ENCODE results near the gene MT1HL1. TPM values are rescaled to one million over a fixed set of nuclear protein-coding genes. Genes with fewer than 3 reads are reported as not detected.

The MT1HL1 gene
- total and polyA plus RNA-seq, 8 donors: not detected

GRCh38 chr1:237035759-237036158, 31.5 kb upstream of the MT1HL1 start:
- 90 to 100% (median 97%) methylated on average over 1 of the region's 1 CpG for WGBS, 5 donors
- no peak for DNase-seq
- Histone ChIP-seq H3K4me3 (no peak overlapping the region), H3K36me3 (no peaks in the 10 kb centered on the region), H3K27ac (no peak overlapping the region), H3K4me1 (peaks cover 0 to 13% (median 3%) of the 10 kb centered on the region in 4 donors), H3K9me3 (no peaks in the 10 kb centered on the region), H3K27me3 (peaks cover 0 to 4% (median 4%) of the 10 kb centered on the region in 3 donors)
- intact Hi-C loops (cut with DNase I; ENCODE audit: low total_unique reads): no loop called here
- TF ChIP-seq POLR2A (IDR thresholded peaks at IDR 0.05) (no peak), CTCF (IDR thresholded peaks at IDR 0.05) (no peak), EP300 (IDR thresholded peaks at IDR 0.05) (no peak), POLR2AphosphoS5 (IDR thresholded peaks at IDR 0.05) (no peak)

- Histone ChIP-seq H3K36me3 (no peaks in the 10 kb centered on the region), H3K9me3 (no peaks in the 10 kb centered on the region), H3K4me1 (peaks cover 0 to 21% (median 3%) of the 10 kb centered on the region in 4 donors), H3K4me3 (no peak overlapping the region), H3K27me3 (peaks cover 0 to 4% (median 0%) of the 10 kb centered on the region in 3 donors), H3K27ac (no peak overlapping the region)
- intact Hi-C loops (cut with DNase I; ENCODE audit: low total_unique reads): no loop called here
- no peak for DNase-seq
- WGBS, 5 donors: 56 to 81% (median 74%) methylated on average over 4 of the region's 4 CpGs
- TF ChIP-seq POLR2AphosphoS5 (IDR thresholded peaks at IDR 0.05) (no peak), EP300 (IDR thresholded peaks at IDR 0.05) (no peak), CTCF (IDR thresholded peaks at IDR 0.05) (no peak), POLR2A (IDR thresholded peaks at IDR 0.05) (no peak)
These were observed 29.6 kb upstream of the MT1HL1 start for GRCh38 chr1:237033804-237034203.

- H3K36me3 ChIP-seq: no peaks in the 10 kb centered on the region
- no peaks in the 10 kb centered on the region for H3K9me3 ChIP-seq
- 87 to 96% (median 94%) methylated on average over 4 of the region's 4 CpGs for WGBS, 5 donors
- H3K27me3 ChIP-seq: peaks cover 0 to 4% (median 0%) of the 10 kb centered on the region in 3 donors
- no peak for DNase-seq
- peaks cover 0 to 22% (median 3%) of the 10 kb centered on the region in 4 donors for H3K4me1 ChIP-seq
- TF ChIP-seq EP300 (IDR thresholded peaks at IDR 0.05) (no peak), POLR2AphosphoS5 (IDR thresholded peaks at IDR 0.05) (no peak), CTCF (IDR thresholded peaks at IDR 0.05) (no peak), POLR2A (IDR thresholded peaks at IDR 0.05) (no peak)
- intact Hi-C loops (cut with DNase I; ENCODE audit: low total_unique reads): no loop called here
- no peak overlapping the region for H3K27ac ChIP-seq
- H3K4me3 ChIP-seq: no peak overlapping the region
These were observed 28.8 kb upstream of the MT1HL1 start for GRCh38 chr1:237033061-237033460.

- intact Hi-C loops (cut with DNase I; ENCODE audit: low total_unique reads): no loop called here
- H3K27ac ChIP-seq: peak overlapping the region in 1 of 5 donors; percentile 4
- H3K4me1 ChIP-seq: peaks cover 0 to 31% (median 3%) of the 10 kb centered on the region in 4 donors
- H3K27me3 ChIP-seq: peaks cover 0 to 4% (median 0%) of the 10 kb centered on the region in 3 donors
- H3K4me3 ChIP-seq: no peak overlapping the region
- H3K9me3 ChIP-seq: no peaks in the 10 kb centered on the region
- no peaks in the 10 kb centered on the region for H3K36me3 ChIP-seq
- no peak for TF ChIP-seq CTCF (IDR thresholded peaks at IDR 0.05)
- TF ChIP-seq POLR2A (IDR thresholded peaks at IDR 0.05): no peak
- no peak for TF ChIP-seq POLR2AphosphoS5 (IDR thresholded peaks at IDR 0.05)
- no peak for TF ChIP-seq EP300 (IDR thresholded peaks at IDR 0.05)
- DNase-seq: peak in 1 of 2 donors; percentile 12
- 19 to 58% (median 30%) methylated on average over 7 of the region's 7 CpGs for WGBS, 5 donors
These were observed 27.8 kb upstream of the MT1HL1 start for GRCh38 chr1:237032029-237032428.
